GM21528 (cell line): Measurements from ENCODE around the gene IPCEF1.

Experiments used
- ATAC-seq: cut with Tn5 transposase; IDR thresholded peaks from one replicate; pipeline ENCODE4 v1.9.1; 2021; ENCODE audit warnings: mild to moderate bottlenecking, moderate library complexity; ENCODE audit not compliant: unreplicated experiment, low FRiP score

The IPCEF1 gene

DNA sequence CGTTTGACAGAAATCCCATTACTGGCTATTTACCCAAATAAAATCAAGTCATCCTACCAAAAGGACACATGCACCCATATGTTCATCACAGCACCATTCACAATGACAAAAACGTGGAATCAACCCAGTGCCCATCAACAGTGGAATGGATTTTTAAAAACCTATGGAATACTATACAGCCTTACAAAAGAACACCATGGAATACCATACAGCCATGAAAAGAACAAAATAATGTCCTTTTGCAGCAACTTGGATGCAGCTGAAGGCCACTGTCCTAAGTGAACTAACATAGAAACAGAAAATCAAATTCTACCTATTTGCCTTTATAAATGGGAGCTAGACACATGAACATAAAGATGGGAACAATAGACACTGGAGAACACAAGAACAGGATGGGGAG, 17.4 kb upstream of the IPCEF1 start:
- ATAC-seq, result no peak

DNA sequence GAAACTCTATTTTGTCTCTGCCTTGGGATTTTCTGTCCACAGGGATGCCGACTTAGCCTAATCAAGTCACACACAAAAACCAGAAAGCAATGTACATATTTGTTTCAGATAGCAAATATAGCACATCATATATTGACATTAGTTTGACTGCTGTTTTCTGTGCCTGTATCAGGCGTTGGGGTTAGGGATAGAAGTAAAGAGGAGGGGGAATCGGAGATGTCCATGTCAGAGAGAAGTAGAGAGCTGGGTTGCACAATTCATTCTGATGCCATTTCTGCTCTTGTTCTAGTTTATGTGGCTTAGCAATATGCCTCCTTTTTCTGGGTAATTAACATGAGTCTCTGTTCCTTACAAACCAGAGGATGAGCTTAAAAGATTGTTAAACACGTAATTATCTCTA, 14.7 kb upstream of the IPCEF1 start:
- ATAC-seq, result no peak

DNA sequence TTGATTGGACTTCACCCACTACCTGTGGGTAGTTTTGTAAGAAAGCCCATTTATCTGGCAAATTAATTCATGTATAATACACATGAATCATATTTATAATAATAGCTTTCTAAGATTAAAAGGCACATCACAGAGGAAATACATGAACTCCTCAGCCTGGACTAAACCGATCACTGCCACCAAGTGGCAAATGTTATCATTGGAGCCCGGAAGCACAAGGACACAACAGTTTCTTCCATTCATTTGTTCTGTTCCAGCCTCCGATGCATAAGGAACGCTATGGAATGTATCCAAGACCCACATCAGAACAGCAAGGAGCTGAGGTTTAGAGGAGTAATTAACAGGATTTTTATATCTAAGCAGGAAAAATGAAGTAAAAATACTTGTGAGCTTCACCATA, 13.9 kb upstream of the IPCEF1 start:
- ATAC-seq, result peak; percentile 81

DNA sequence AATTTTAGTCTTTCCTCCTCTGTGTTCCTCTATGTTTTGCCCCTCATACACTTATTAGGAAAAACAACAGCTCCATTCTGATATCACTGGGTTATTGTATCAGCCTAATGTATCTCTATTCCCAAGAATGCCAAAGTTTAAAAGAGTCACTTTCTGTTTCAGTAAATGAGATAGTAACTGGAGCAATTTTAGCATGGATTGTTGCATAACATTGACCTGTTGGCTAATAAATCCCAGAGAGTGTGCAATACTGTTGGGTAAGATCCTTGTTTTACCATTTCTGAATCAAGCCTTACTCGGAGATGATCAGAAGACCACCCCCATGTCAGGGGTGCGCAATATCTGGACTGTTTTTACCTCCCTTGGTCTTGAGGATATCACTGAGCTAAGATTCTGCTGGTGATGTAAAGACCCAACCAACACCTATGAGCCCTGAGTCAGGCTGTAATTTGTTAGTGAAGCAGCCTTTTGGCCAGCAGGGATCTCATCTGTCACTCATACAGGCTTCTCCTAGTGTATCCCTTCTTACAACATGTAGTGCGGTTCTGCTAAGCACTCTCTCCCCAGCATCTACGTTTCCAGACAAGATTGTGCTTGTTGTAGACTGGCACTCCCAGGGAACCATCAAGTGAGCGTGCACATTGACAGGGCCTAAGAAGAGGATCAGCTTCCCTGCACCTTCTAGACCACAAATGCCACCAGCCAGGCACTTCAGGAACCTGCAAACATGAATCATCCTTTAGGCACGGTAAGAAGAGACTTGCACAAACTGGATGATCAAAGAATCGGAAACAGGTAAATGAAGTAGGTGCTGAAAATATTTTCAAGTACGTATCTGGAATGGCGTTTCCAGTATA, 11.5 kb upstream of the IPCEF1 start:
- ATAC-seq, result no peak

DNA sequence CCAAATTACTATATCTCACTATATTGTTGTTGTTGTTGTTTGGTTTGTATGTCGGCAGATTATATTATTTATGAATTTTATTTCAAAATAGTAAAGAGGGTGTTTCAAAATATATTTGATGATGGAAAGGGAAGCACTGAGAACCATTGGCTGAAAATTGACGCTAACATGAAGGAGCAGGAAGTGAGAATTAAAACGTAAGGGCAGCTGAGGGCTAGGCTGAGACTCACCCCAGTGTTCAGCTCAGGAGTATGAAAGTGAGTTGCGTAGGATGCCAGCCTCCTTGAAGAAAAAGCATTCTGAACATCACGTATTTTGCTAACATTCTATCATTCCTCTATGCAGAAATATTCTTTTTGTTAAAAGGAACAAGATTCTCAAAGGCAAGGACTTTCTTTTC, 10.7 kb upstream of the IPCEF1 start:
- no peak for ATAC-seq

DNA sequence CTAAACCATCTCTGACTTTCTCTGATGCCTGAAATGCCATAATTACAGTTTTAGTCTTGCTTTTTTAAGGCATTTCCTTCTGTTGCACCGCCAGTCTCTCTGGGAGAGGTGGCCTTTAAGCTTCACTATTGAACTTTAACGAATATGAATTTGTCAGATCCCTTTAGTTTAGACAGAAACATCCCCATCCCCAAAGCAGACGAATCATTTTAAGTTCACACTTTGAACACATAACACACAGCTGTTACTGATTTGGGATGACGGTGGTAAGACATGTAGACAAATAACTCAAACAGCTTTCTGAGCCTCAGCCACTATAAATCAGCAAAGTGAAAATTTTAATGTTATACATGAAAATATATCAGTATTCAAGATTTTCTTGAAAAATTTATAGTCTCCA, 7.2 kb upstream of the IPCEF1 start:
- ATAC-seq, result no peak

DNA sequence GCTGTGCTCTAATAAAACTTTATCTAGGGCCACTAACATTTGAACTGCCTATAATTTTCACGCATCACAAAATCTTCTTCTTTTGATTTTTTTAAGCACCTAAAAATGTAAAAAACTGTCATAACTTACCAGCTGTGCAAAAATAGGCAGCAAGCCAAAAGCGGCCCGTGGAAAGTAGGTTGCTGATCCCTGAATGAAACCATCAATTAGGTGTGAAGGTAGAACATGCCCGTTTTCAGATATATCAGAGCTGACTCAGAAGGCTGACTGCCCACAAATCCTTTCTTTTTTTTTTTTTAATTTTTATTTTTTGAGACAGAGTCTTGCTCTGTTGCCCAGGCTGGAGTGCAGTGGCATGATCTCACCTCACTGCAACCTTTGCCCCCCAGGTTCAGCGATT, 4.9 kb upstream of the IPCEF1 start:
- no peak for ATAC-seq

DNA sequence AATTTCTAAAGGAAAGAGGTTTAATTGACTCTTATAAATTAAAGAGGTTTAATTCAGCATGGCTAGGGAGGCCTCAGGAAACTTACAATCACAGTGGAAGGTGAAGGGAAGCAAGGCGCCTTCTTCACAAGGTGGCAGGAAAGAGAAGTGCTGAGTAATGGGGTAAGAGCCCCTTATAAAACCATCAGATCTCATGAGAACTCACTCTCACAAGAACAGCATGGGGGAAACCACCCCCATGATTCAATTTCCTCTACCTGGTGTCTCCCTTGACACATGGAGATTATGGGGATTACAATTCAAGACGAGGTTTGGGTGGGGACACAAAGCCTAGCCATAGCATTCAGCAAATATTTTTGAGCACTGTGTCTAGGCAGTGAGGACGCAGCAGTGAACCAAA, 3.9 kb upstream of the IPCEF1 start:
- no peak for ATAC-seq

DNA sequence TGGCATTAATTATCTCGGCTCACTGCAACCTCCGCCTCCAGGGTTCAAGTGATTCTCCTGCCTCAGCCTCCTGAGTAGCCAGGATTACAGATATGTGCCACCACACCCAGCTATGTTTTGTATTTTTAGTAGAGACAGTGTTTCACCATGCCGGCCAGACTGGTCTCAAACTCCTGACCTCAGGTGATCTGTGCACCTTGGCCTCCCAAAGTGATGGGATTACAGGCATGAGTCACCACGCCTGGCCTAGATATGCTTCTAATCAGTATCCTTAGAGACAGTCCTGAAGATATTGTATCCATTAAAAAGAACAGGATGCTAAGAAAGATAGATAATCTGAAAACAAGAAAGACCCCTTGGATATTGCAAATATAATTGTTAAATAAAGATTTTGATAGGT, 3.1 kb upstream of the IPCEF1 start:
- no peak for ATAC-seq

DNA sequence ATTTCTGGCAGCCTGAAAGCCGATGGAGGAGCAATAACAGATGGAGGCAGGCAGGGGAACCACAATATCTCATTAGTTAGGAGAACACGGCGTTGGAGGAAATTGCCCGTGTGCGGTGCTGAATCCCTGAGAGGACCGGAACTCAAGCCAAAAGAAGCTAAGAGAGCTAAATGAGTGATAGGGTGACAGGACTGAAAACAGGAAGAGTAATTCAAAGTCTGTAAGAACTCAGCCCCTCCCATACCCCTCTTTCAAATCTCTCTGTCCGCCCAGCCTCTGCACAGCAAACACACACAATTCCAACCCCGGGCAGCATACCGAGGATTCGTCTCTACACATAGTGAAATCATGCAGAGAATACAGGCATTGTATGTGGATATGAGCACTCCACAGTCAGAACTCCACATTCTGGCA, 2.6 kb upstream of the IPCEF1 start:
- ATAC-seq, result no peak

DNA sequence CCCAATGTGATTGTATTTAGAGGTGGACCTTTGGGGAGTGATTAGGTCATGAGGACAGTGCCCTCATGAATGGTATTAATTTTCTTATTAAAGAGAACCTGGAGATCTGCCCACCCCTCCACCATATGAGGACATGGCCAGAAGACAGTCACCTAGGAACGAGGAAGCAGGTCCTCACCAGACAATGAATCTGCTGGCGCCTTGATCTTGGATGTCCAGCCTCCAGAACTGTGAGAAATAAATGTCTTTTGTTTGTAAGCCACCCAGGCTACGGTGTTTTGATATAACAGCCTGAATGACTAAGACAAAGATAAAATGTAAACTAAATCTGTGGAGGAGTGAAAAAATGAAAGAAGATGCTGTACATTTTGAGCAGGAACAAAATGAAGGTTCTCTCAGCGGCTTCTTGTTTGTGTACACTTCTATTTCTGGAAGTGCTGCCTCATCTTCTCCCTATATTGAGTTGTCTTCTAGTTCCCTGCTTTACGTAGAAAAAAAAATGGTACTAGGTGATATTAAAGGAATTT, 1.5 kb upstream of the IPCEF1 start:
- no peak for ATAC-seq

DNA sequence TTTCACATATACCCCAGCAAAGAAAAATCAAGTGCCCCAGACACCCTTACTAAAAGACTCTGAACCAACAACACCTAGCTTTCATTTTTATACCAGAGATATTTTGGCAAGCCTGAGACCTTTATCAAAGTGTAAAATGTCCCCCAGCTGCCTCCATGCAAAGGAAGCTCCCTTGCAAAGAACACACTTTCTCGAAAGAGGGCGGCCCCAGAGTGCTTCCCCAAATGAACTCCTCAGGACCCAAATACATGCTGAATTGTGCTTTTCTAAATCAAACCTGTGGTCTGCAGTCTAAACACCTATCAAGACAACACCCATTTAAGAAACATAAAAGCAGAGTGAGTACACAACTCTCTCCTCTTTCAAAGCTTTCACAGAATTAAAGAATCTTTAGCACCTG, 490 bp downstream of the IPCEF1 start:
- no peak for ATAC-seq

DNA sequence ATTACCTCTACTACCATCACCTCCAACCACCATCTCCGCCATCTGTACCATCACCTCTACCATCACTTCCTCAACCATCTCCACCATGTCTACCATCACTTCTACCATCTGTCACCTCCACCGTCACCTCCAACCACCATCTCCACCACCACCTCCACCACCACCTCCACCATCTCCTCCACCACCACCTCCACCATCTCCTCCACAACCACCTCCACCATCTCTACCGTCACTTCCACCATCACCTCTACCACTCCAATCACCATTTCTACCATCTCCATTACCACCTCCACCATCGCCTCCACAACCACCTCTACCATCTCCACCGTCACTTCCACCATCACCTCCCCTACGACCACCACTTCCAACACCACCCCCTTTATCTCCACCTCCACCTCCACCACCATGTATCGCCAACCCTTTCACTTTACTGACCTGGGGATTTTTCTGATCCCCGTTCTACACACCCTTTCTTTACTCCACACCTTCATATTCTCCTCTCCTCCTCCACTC, 2.3 kb downstream of the IPCEF1 start:
- no peak for ATAC-seq

DNA sequence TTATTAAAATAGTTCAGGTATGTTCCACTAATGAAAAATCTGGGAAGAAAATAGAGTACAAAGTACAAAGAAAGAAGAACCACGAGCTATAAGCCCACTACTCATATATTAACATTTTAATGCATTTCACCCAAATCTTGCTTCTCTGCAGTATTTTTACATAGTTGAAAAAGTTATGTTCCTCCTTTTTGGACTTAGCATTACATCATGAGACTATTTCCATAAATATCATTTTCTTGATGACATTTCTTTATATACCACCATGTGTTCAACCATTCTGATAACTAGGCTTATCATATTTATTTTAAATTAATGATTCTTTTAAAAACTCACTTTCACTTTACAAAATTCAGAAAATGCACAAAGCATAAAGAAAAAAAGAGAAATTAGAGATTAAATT, 3.0 kb downstream of the IPCEF1 start:
- no peak for ATAC-seq

DNA sequence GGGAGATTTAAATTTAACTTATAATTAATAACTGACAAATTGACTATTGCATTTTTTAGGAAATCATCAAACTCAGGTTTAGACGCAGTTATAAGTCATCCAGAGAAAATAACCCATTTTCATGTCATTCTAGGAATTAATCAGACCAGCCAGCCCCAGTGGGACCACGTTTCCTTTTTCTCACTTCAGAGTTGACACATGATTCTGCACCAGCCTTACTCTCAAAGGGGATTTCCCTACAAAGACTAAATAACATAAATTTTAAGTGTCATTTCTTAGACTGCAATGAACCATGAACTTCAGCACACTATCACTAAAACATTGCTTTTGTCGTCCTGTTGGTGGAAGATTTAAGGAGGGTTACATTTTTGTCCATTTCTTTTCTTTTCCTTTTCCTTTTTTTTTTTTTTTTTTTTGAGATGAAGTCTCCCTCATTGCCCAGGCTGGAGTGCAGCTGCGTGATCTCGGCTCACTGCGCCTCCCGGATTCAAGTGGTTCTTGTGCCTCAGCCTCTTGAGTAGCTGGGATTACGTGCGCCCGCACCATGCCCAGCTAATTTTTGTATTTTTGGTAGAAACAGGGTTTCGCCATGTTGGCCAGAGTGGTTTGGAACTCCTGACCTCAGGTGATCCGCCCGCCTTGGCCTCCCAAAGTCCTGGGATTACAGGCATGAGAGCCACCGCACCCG, 3.6 kb downstream of the IPCEF1 start:
- peak; percentile 65 for ATAC-seq

DNA sequence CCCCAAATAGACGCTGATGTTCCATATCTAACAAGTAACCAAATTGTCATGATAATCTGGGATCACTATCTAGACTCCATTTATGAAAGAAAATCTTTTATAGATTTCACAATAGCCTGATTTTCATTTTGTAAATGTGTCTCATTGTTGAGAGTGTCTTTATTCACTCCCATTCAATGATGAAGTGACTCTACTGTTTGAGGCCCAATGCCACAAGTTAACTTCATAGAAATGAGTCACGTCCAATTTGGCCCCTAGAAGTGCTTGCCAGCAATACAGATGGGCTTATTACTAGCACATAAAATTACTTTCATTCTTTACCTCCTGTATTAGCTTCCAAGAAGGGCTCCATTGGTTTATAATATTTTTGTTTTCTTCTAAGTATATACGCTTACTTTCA, 6.3 kb downstream of the IPCEF1 start:
- ATAC-seq, result no peak

DNA sequence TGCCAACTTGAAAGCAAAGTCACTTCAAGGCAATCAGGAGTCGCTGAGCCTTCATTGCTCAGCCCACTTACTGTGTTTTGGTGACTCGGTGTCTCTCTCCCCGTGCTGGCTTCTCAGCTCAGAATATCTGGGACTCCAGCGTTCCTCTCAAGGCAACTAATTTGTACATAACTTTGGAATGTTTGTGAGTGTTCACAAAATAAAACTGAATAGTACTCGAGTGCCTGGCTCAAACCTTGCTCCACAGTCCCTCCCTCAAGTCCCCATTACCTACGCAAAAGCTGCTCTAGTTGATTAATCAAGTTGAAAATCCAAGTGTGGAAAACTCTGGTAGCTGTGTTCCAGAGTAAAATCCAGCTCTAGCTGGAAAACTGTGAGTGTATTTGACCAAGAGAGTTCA, 8.6 kb downstream of the IPCEF1 start:
- no peak for ATAC-seq

DNA sequence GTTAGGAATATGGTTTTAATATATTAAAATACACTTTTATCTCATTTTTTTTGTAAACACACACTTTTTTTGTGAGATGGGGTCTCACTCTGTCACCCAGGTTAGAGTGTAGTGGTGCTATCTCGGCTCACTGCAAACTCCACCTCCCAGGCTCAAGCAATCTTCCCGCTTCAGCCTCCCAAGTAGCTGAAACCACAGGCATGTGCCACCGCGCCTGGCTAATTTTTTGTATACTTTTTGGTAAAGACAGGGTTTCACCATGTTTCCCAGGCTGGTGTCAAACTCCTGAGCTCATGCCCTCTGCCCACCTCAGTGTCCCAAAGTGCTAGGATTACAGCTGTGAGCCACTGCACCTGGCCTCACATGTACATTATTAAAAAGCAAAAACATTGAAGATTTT, 10.8 kb downstream of the IPCEF1 start:
- no peak for ATAC-seq

DNA sequence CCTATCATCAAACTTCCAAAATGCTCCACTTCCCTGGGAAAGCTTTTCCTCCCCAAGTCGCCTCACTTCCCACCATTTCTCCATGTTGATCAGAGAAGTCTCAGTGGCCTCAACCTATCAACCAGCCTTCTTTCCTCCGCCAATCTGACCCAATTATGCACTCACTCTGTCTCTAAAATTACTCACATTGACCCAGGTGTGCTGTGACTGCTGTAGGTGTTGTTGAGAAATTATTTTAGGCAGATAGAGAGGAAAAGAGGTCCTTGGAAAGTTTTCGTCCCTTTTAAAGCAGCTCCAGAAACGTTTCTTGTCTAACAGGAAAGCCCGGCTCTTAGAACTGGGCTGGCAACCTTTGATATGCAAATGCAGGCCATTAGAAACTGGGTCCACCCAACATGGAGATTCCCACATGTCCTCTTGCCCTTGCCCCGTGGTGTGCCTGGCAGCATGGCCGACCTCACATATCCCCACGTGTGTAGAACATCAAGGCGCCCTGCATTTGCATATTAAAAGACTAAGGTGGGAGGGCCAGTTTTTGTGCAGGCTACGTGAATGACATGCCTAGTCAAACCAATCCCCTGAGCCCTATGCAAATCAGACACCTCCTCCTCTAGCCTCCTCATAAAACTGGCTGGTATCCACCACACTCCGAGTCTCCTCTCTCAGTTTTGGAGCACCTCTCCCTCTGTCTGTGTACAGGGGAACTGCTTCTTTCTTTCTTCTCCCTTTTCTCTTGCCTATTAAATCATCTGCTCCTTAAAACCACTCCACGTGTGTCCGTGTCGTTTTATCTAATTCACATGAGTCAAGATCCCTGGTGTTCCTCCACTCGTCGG, 12.9 kb downstream of the IPCEF1 start:
- ATAC-seq, result no peak

DNA sequence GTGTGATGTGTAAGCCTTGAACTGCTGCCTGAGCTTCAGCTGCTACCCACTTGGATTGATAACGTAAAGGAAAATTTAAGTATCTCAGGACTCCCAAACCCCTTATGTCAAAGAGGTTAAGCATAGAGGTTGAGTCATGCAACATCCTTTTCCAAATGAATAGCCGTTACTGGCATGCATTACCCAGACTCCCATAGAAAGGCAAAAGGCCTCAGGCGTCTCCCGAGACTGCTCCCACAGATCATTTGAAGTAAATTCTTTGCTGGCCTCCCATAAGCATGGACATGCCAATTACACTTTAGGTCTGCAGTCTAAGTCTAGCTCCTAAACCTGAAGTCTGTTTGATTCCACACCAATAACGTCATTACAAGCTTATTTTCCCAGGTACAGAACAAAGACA, 14.7 kb downstream of the IPCEF1 start:
- ATAC-seq, result no peak

DNA sequence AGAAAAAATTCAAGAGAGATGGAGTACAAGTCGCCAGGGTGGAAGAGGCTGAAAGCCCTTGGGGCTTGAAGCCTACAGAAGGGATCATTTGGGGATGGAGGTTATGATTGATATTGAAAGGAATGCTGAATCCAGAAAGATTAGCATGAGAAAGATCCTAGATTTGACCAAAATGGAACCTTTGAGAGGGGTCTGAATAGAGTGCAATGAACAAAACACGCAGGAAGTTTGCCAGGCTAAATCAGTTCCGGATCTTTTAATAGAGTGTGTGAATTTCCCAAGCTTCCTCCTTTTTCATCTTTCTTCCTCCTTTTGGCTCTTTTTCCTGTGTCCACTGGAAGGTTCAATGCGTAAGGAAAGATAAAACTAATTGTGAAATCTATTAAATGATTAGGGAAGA, 15.3 kb downstream of the IPCEF1 start:
- no peak for ATAC-seq
